ENCODE data around the gene RSBN1.
"Not testable (repeated sequence)": the region's sequence is repeated elsewhere in the genome, so short reads cannot be mapped to it uniquely, and the experiment has no call there.

Gene RSBN1

DNA sequence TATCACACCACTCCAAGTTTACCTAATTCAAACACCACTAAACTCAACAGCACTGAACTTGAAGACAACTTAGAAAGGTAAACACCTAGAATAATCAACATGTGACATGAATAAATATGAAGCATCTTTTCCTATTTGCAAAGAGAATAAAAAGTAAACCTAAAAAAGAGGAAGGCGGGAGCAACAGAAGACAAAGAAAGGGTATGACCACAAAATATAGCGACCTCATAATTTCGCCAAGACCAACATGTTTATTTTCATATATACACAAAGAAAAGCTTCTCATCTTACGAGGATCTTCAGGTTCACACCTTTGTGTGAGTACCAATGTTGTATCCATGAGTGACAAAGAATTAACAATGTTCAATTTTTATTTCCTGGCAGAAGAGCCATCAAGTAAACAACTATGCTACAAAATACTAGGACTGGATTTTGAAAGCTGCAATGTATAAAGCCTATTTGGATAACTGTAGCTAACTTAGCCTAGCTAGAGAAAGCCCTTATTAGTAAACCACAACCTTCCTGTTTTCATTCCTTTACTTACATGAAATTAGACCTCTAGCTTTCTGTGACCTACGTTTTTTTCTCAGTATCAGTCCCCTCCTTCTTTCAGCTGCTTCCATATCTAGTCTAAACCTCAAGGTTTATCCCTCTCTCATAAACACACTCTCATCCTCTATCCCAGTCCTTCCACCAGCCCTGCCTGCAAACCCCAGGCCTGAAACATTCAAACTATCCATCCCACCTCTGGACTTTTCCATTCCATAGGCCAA is 31.7 kb downstream of the RSBN1 start:
- DNase-seq, result peak; percentile 26

- DNase-seq, result no peak
Observed at GRCh38 chr1:113779542-113779941, 32.7 kb downstream of the RSBN1 start.

DNA sequence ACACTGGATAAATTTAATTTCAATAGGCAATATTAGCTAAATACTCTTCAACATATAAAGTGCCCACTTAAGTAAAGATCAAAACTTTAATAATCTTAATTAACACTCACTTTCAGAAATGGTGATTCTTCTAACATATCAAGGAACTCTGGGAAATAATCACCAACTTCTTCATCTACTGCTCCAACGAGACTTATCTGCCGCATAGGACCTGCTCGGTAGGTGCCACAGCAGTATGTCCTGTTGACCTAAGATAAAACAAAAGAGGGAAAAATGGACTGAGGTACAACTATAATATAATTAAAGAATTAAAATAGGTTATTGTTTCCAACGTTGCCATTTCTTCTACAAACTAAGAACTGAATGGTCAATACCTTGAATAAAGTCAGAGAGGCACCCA is 34.7 kb downstream of the RSBN1 start:
- no peak for DNase-seq

DNA sequence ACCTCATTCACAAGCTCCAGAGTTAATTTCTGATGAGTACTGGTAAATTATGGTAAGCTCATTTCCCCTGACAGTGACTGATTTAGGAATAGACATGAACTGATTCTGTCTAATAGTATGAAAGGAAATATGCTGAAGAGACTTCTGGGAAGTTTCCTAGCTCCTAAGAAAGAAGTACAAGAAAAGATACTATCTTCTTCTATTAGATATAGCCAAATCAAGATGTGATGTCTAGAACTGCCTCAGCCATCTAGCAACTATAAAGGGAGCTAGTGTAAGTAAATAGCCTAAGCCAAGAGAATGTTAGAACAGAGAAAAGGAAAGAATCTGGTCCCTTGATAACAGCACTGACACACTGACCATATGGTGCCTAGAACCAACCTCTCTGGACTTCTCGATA is 42.2 kb downstream of the RSBN1 start:
- no peak for DNase-seq

GRCh38 chr1:113769601-113769970 is 42.7 kb downstream of the RSBN1 start:
- no peak for DNase-seq

DNA sequence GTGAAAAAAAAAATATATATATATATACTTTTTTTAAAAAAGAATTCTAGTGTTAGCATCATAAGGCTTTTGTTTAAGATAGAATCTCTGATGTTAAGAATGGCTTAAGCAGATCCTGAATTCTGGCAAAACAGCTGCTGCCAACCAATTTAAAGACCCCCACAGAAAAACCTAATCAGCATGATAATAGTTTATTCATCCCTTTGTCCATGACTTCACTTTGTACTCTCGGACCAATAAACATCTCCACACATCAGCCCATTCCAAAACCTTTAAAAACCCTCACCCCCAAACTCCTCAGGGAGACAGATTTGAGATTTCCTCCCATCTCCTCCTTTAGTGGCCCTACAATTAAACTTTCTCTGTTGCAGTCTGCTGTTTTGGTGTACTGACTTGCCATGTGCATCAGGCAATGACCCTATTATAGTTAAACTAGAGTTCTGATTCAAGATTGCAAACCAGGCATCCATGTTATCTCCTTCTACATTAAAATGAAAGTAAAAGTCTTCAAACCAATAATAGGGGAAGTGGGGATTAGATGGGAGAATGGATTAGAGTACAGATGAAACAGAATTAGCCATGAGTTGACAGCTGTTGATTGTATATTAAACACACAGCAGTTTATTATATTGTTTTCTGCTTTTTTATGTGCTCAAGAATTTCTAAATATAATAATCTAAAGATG is 43.2 kb downstream of the RSBN1 start:
- DNase-seq, result no peak

GRCh38 chr1:113765306-113766230 is 46.7 kb downstream of the RSBN1 start:
- DNase-seq, result no peak

- DNase-seq, result no peak
Observed at GRCh38 chr1:113763661-113764060, 48.6 kb downstream of the RSBN1 start.

DNA sequence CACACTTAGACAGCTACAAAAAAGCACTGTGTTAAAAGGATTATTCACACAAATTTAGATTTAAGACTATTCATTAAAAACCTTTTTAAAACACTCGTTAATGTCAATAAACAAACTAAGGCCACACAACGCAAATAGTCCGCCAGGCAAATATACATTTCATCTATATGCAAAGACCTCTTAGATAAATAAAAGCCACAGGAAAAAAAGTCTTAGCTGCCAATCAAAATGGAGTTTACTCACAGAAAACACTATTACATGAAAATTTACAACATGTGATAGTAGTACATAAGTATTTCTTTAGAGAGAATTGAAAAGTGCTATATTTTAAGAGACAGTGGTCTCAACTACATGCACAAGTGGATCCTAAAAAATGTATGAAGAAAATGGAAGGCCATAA is 50.3 kb downstream of the RSBN1 start:
- no peak for DNase-seq

GRCh38 chr1:113760102-113761080 is 51.9 kb downstream of the RSBN1 start:
- no peak for DNase-seq

DNA sequence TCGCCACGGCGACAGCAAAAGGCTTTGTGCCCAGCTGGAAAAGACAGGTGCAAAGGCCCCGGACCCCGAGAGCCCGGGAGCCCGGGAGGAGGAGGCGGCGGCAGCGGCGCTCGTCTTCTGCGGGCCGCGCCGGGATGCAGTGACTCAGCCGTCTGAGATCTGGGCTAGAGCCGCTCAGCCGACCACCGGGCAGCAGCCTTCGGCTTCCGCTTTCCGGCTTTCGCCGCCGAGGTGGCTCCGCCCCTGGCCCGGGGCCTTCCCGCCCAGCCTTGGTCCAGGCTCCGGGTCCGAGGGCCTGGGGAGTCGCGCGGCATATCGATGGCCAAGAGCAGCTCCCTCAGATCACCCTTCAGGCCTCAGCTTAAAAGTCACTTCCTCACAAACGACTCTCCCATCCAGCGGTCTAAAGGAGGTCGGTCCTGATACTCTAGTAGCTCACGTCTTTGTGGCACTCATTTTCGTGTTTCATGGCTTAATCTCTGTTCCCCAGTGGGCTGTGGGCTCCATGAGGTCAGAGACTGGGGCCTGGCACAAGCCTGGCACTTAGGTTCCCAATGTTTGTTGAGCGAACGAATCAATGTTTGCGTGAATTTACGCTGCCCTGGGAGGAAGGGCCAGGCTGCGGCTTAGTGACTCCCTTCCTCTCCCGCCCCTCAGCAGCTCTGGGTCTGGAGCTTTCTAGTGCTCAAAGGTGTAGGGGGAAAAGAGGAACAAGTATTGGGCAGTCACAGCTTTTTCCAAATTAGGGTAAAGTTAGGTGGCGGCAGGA is 52.8 kb downstream of the RSBN1 start, which contains the start of gene PHTF1:
TSS of gene PHTF1 (minus strand) at position 154 of the 769 bp plus-strand sequence. CDS start 783 bp downstream, outside the sequence.
- DNase-seq, result peak; percentile 41

DNA sequence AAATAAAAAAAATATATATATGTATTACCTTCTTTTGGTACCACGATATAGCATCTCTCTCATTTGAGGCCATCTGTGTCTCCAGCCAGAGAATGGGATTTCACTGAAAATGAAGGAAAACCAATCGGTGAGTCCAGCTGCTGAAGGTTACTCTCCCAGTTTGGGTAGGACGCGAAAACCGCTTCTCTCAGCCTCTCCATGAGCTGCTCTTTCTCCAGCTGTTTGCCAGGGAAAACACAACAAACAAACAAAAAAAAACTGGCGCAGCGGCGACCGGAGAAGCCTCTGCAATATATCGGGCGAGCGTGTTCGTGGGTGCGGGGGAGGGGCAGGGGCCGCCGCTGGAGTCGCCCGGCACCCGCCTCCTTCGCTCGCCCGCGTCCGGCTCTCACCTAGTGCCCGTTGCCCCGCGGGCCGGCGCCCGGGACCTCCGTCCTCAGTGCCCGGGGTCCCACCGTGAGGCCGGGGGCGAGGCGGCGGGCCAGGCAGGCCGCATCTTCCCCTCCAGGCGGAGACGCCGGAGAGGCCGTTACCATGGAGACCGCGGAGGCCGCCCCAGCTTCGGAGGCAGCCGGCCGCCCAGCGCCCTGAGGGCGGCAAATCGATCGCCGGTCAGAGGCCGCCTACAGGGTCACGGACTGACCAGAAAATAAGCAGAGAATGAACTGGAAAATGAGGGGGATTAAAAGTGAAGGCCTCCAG is 53.5 kb downstream of the RSBN1 start:
- DNase-seq, result peak; percentile 18

GRCh38 chr1:113756461-113756860 is 55.8 kb downstream of the RSBN1 start:
- DNase-seq, result no peak

DNA sequence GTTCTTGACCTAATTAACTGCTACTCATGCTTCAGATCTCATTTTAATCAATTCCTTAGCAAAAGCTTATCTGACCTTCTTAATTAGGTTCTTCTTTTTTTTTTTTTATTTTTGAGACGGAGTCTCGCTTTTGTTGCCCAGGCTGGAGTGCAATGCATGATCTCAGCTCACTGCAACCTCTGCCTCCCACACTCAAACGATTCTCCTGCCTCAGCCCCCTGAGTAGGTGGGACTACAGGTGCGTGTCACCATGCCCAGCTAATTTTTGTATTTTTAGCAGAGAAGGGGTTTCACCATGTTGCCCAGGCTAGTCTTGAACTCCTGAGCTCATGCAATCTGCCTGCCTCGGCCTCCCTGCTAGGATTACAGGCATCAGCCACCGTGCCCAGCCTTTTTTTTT is 58.9 kb downstream of the RSBN1 start:
- not testable (repeated sequence) for DNase-seq

DNA sequence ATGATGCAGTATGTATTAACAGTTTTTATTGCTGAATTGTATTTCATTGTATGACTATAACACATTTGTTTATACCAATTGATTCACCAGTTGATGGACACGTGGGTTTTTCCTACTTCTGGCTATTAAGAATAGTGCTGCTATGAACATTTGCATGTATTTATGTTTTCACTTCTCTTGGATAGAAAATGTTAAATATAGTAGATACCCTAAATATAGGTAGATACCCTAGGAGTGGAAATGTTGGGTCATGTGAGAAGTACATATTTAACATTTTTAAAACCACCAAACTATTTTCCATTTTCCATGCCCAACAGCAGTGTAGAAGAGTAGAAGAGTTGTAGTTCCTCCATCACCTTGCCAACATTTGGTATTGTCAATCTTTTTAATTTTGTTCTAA is 60.8 kb downstream of the RSBN1 start:
- DNase-seq, result no peak

- DNase-seq, result no peak
Observed at GRCh38 chr1:113751114-113751513, 61.2 kb downstream of the RSBN1 start.

- no peak for DNase-seq
Observed at GRCh38 chr1:113749402-113749801, 62.9 kb downstream of the RSBN1 start.

- no peak for DNase-seq
Observed at GRCh38 chr1:113747376-113747775, 64.9 kb downstream of the RSBN1 start.

DNA sequence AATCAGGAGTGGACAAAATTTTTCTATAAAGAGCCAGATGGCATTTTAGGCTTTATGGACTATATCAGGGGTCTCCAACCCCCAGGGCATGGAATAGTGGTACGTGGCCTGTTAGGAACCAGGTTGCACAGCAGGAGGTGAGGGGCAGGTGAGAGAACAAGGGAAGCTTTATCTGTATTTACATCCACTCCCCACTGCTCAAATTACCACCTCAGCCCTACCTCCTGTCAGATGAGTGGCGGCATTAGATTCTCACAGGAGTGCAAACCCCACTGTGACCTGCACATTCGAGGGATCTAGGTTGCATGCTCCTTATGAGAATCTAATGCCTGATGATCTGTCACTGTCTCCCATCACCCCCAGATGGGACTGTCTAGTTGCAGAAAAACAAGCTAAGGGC is 66.9 kb downstream of the RSBN1 start:
- DNase-seq, result no peak

- no peak for DNase-seq
Observed at GRCh38 chr1:113744114-113744513, 68.2 kb downstream of the RSBN1 start.

- no peak for DNase-seq
Observed at GRCh38 chr1:113742515-113742914, 69.8 kb downstream of the RSBN1 start.
